ENCODE results near the gene MGRN1. TPM values are rescaled to one million over a fixed set of nuclear protein-coding genes. Genes with fewer than 3 reads are reported as not detected.

MGRN1 gene
- total RNA-seq, 2 donors from 2014 or later, result 35.6 to 47.4 TPM

- Histone ChIP-seq H3K4me1 (no peaks in the 10 kb centered on the region), H3K27ac (no peak overlapping the region), H3K27me3 (no peaks in the 10 kb centered on the region), H3K9me3 (peaks cover 0 to 8% of the 10 kb centered on the region in 2 donors), H3K4me3 (no peak overlapping the region), H3K36me3 (peaks cover 5% of the 10 kb centered on the region)
- no peak for DNase-seq (ENCODE audit: low spot score)
- TF ChIP-seq CTCF (IDR thresholded peaks at IDR 0.05), result no peak
These were observed 9.4 kb downstream of the MGRN1 start for GRCh38 chr16:4633910-4634635.

GRCh38 chr16:4634768-4635167 is 10.1 kb downstream of the MGRN1 start:
- H3K27ac ChIP-seq, result no peak overlapping the region
- no peaks in the 10 kb centered on the region for H3K4me1 ChIP-seq
- peaks cover 5% of the 10 kb centered on the region for H3K36me3 ChIP-seq
- no peak overlapping the region for H3K4me3 ChIP-seq
- no peak for TF ChIP-seq CTCF (IDR thresholded peaks at IDR 0.05)
- no peak for DNase-seq (ENCODE audit: low spot score)
- H3K9me3 ChIP-seq, result peaks cover 0 to 8% of the 10 kb centered on the region in 2 donors
- H3K27me3 ChIP-seq, result no peaks in the 10 kb centered on the region

- H3K27me3 ChIP-seq, result no peaks in the 10 kb centered on the region
- no peak for TF ChIP-seq CTCF (IDR thresholded peaks at IDR 0.05)
- H3K9me3 ChIP-seq, result peaks cover 0 to 6% of the 10 kb centered on the region in 2 donors
- no peak overlapping the region for H3K27ac ChIP-seq
- H3K4me1 ChIP-seq, result no peaks in the 10 kb centered on the region
- H3K4me3 ChIP-seq, result no peak overlapping the region
- DNase-seq (ENCODE audit: low spot score), result no peak
- H3K36me3 ChIP-seq, result peaks cover 5% of the 10 kb centered on the region
These were observed 11.6 kb downstream of the MGRN1 start for GRCh38 chr16:4636196-4636595.

- H3K27me3 ChIP-seq, result no peaks in the 10 kb centered on the region
- no peak for DNase-seq (ENCODE audit: low spot score)
- H3K9me3 ChIP-seq, result no peaks in the 10 kb centered on the region
- no peak for TF ChIP-seq CTCF (IDR thresholded peaks at IDR 0.05)
- H3K4me3 ChIP-seq, result no peak overlapping the region
- no peaks in the 10 kb centered on the region for H3K4me1 ChIP-seq
- H3K27ac ChIP-seq, result no peak overlapping the region
- H3K36me3 ChIP-seq, result peaks cover 5% of the 10 kb centered on the region
These were observed 13.0 kb downstream of the MGRN1 start for GRCh38 chr16:4637501-4638166.

GRCh38 chr16:4639899-4640509 is 15.4 kb downstream of the MGRN1 start:
- Histone ChIP-seq H3K4me1 (no peaks in the 10 kb centered on the region), H3K9me3 (no peaks in the 10 kb centered on the region), H3K27me3 (no peaks in the 10 kb centered on the region), H3K36me3 (no peaks in the 10 kb centered on the region), H3K27ac (no peak overlapping the region), H3K4me3 (no peak overlapping the region)
- DNase-seq (ENCODE audit: low spot score), result no peak
- TF ChIP-seq CTCF (IDR thresholded peaks at IDR 0.05), result no peak

Measured in right atrium auricular region (tissue), 2 donors.